ENCODE data around the gene TOP1. TPM values are rescaled to one million over a fixed set of nuclear protein-coding genes. Genes with fewer than 3 reads are reported as not detected.

Gene TOP1
- total and polyA plus RNA-seq, 9 of the 15 experiments (the other 6 are each of a cell fraction or from before 2014, with no cell fraction given) = 26.4 to 127 (median 39.6) TPM

- WGBS (ENCODE audit: insufficient coverage, low coverage, missing lambda C conversion rate) = 82% methylated on average over 3 of the region's 3 CpGs
- POLR2A ChIA-PET = interaction anchor here (0.6 to 8.3 kb wide), 3 partner anchors 11 to 216 kb away, joined by 4 to 125 read pairs (median 4); no protein-coding TSS in a partner anchor
Observed at GRCh38 chr20:41035207-41035606, 6.6 kb downstream of the TOP1 start.

More at GRCh38 chr20:41035207-41035606, 6.6 kb downstream of the TOP1 start:
- DNase-seq (ENCODE audit: extremely low read depth in 1 of 4, low spot score in 3 of 4) (no peak), FAIRE-seq (no peak), ATAC-seq (no peak)
- Histone ChIP-seq H3K9ac (ENCODE audit: insufficient read depth in 1 of 2, low read depth in 2 of 2, low read length in 2 of 2) (no peak overlapping the region), H3K27ac (ENCODE audit: extremely low read depth, low read depth, low read length) (no peak overlapping the region), H3K4me1 (replicated peaks in 1 of 2; ENCODE audit: control insufficient read depth in 2 of 2, insufficient read depth in 2 of 2, low read length in 2 of 2) (peaks cover 9 to 42% of the 10 kb centered on the region in 2 experiments), H3K9me3 (replicated peaks; ENCODE audit: control insufficient read depth, insufficient read depth, low read depth, low read length) (no peaks in the 10 kb centered on the region), H4K20me1 (replicated peaks; ENCODE audit: control insufficient read depth, insufficient read depth, low read length) (peaks cover 17% of the 10 kb centered on the region; the same call in 1 of the 2 replicates), H2AFZ (ENCODE audit: low read depth, low read length) (no peak overlapping the region), H3K27me3 (ENCODE audit: control insufficient read depth in 2 of 2, insufficient read depth in 2 of 2, low read length in 2 of 2) (no peaks in the 10 kb centered on the region), H3K9me1 (ENCODE audit: control insufficient read depth, insufficient read depth, low read length) (no peaks in the 10 kb centered on the region), H3K36me3 (ENCODE audit: control insufficient read depth, insufficient read depth, low read length) (peaks cover 63% of the 10 kb centered on the region), H3K4me2 (ENCODE audit: insufficient read depth, low read length) (no peak overlapping the region), H3K4me3 (no peak overlapping the region), H3K79me2 (ENCODE audit: control insufficient read depth, insufficient read depth, low read length) (peaks cover 98% of the 10 kb centered on the region)
- no peak for TF ChIP-seq HNRNPH1 (optimal IDR thresholded peaks at IDR 0.05; ENCODE audit: low read depth, low read length)
- TF ChIP-seq ZNF507 (tag; conservative IDR thresholded peaks at IDR 0.05) = no peak
- no peak for TF ChIP-seq ZNF282 (CRISPR knock-in tag; IDR thresholded peaks at IDR 0.05)
- TF ChIP-seq HNRNPL (IDR thresholded peaks at IDR 0.05; ENCODE audit: low read depth, low read length) = no peak
- no peak for TF ChIP-seq SIRT6 (IDR thresholded peaks at IDR 0.05; ENCODE audit: low read depth, low read length)
- TF ChIP-seq SIN3B (IDR thresholded peaks at IDR 0.05; ENCODE audit: low read depth) = no peak
- no peak for TF ChIP-seq NFIC (IDR thresholded peaks at IDR 0.05)
- no peak for TF ChIP-seq NR2C1 (IDR thresholded peaks at IDR 0.05)
- TF ChIP-seq NR2C1 (tag; IDR thresholded peaks at IDR 0.05) = no peak
- no peak for TF ChIP-seq XRCC3 (IDR thresholded peaks at IDR 0.05)
- TF ChIP-seq ARNT (IDR thresholded peaks at IDR 0.05) = no peak
- no peak for TF ChIP-seq MEF2D (tag; conservative IDR thresholded peaks at IDR 0.05; ENCODE audit: low read depth)
- TF ChIP-seq RNF219 (CRISPR knock-in tag; IDR thresholded peaks at IDR 0.05) = no peak
- no peak for TF ChIP-seq KDM5B (IDR thresholded peaks at IDR 0.05; ENCODE audit: insufficient replicate concordance, low read depth, low read length)
- no peak for TF ChIP-seq SRSF7 (optimal IDR thresholded peaks at IDR 0.05; ENCODE audit: low read depth, low read length)
- TF ChIP-seq CGGBP1 (CRISPR knock-in tag; IDR thresholded peaks at IDR 0.05) = no peak
- no peak for TF ChIP-seq SAFB2 (IDR thresholded peaks at IDR 0.05; ENCODE audit: borderline replicate concordance, low read depth, low read length, severe bottlenecking)
- intact Hi-C loops (cut with micrococcal nuclease) = no loop called here
- in situ Hi-C loops (cut with MboI) = no loop called here
- BruUV-seq (replicated peaks) = no TSS peak
- CTCF ChIA-PET (ENCODE audit: low intra/inter-chr PET ratio) = no interaction called here
